GF-D8 (cell line): ENCODE data around the gene ARFGAP1.

ENCODE experiments used
- DNase-seq: peaks from one replicate; lab custom pipeline; 2025; lab: John Stamatoyannopoulos, UW

Gene ARFGAP1

DNA sequence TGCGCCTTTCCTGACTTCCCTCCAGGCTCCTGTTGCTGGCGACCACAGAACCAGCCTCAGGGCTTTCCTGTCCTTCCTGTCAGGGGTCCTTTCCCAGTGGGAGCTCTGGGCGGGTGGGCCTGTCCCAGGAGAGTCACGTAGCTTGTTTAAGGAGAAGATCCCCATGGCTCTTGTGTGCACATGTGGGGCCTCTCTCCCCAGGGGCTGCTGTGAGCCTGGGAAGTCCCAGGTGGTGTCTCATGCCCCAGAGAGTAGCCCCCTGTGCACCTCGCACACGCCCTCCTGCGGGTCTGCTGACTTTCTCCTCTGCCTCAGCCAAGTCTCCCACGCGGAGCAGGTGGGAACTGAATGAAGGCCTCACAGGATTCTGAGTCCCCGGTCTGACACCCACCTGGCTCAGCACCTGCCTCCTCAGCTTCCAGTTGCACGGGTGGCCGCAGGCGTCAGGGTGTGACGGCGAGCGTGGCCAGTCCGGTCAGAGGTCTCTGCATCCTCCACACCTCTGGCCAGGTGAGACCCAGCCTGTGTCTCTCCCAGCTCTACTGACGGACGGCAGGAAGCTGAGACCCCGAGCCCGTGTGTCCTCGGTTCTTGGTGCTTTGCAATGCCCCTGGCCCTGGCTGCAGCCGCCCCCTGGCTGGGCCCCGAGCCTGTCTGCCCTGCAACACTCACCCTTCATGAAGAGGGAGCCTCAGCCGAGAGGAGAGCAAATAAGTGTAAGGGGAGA, 12.7 kb upstream of the ARFGAP1 start:
- DNase-seq, result no peak

DNA sequence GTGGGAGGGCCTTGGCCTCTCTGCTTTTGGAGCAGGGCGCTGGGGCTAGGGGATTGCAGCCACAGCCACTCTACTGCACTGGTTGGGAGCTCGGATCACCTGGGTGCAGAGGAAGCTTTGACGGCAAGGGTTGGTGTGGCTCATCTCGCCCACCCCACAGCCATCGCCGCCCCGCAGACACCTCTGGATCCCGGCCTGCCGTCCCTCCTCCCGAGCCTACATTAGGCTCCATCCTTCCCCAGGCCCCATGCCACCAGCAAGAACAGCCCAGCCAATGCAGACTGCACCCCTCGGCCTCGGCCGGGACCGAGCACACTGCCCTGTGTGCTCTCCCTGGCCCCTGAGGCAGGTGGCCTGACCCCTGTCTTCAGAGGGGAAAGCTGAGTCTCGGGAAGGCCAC, 12.1 kb upstream of the ARFGAP1 start:
- no peak for DNase-seq

DNA sequence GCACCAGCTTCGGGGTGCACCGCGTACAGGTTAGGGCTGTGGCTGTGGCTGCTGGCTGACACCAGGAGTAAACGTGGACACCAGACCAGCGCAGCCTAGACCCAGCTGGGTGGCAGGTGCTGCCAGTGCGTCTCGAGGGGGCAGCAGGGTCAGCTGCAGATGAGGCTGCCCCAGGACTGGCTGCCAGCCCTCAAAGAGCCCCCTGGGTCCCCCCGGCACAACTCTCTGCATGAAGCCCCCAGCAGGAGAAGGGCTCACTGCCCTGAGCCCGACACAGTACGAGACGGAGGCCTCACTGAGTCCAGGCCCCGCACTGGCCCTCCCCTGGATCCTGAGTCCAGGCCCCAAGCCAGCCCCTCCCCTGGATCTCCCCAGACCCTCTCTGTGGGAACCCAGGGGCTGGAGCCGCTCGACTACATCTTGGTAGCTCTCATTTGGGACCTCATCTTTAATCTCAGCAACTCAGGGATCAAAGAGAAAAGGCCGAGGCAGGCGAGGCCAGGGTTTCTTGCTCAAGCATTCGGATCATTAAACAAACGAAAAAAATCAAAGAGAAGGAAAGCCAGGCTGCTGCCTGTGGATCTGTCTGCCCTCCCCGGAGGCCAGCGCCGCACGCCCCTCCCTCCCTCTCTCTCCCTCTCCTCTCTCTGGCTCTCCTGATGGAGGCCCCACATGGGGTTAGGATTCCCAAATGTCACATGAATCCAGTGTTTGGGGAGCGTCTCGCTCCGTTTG, 11.4 kb upstream of the ARFGAP1 start:
- no peak for DNase-seq

DNA sequence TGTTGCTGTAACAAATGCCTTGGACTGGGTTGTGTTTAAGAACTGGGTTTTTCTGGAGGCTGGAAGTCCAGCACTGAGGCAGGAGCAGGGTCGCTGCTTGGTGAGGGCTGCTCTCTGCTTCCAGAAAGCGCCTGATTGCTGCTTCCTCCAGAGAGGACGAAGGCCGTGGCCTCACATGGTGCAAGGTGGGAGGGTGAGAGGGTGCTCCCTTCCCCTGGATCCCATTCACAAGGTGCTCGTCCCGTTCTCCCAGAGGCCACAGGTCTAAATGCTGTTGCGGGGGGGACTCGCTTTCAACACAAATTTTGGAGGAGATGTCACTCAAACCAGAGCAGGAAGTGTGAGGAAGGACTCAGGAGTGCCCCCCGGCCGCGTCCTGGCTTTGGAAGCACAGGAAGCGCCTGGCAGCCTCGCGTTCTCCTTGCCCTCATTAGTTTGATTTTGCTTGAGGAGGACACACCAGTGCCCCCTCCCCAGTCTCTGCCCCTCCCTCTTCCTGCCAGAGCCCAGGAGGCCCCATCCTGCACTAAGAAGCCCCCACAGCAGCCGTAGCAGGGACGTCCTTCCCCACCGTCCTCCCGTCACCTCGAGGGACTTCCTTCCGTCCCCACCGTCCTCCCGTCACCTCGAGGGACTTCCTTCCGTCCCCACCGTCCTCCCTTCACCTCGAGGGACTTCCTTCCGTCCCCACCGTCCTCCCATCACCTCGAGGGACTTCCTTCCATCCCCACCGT, 10.7 kb upstream of the ARFGAP1 start:
- no peak for DNase-seq

DNA sequence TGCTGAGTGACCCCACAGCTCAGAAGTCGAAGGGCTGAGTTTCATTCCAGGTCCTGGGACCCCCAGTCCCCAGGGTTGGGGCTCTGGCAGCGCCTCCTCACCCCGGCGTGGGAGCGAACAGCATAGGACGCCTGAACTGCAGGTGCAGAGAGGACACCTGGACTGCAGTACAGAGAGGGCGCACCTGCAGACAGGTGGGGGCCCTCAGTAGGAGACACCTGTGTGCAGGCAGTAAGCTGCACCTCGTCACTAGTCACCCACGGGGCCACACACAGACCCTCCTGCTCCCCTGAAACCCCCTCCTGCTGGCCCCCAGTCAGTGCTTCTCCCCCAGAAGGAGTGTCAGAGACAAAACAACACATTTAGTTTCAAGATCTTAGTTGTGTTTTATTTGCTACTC, 9.8 kb upstream of the ARFGAP1 start:
- no peak for DNase-seq

DNA sequence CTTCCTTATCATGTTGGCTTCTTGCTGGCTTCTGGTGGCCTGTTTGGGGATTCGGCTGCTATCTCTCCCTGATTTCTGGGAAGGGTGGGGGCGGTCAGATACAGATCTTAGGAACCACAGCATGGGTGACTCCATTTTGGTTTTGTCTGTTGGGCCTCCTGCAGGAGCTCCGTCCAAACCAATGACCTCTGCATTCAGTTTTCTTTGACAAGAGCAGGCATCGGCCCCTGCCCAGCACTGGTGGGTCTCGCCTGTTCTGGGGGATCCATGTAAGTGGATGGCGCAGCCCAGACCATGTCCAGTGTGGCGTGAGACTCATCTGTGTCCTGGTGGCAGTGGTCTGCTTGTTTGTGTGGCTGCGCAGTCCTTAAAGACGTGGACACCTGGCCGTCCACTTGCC, 8.6 kb upstream of the ARFGAP1 start:
- DNase-seq, result no peak

DNA sequence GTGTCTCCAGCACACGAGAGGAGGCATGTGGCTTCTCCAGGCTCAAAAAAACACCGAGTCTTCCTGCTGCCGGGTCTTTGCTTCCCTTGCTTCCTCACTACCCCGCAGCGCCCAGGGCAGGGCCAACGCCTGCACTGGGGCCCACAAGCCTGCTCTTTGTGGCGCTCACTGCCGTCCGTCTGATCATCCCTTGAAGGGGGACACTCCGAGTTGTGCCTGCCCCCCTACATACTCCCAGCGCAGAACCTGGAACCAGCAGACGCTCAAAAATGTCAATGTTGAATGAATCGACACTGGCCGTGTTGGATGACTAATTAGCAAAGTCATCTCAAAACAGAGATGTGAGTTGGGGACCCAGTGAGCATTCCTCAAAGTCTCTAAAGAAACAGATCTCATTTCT, 8.1 kb upstream of the ARFGAP1 start:
- no peak for DNase-seq

DNA sequence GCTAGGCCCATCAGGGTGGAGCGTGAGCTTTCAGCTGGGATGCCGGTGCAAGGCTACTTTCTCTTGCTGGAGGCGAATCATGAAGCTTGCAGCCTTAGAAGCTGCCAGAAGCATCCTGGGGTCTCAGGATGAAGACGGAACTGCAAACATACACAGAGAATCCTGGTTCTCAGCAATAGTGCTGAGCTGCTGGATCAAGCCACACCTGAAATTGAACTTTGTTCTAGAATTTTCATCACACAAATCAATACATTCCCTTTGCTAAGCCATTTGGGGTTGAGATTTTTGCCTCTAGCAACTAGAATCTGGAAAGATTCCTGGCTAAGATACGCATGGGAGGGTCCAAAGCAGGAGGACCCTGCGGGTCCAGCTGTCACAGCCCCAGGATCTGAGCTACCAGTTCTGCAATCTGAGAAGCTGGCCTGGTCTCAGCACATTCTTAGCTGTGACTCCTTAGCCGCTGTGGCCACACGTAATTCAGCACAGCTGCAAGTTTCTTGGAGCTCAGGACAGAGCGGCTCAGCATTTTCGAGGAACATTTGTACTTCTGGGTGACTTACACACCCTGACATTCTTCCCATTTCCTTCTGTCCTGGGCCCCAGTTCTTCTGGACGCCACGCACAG, 6.6 kb upstream of the ARFGAP1 start:
- DNase-seq, result no peak

DNA sequence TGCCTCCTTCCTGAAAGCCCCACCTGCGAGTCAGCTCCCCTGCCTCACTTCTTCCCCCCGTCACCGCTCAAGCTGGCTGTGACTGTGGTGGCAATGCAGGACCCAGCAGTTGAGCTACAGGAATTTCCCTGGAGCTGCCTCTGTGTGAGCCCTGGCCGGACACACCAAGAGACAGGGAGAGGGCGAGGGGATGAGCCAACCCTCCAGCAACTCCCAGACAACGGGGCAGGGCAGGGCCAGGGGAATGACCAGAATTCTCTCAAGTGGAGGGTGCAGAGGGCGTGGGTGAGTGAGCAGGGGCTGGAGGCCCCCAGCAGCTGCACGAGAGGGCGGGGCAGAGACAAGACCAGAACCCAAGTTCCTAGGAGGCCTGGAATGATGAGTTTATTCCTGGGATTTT, 4.9 kb upstream of the ARFGAP1 start:
- DNase-seq, result no peak

DNA sequence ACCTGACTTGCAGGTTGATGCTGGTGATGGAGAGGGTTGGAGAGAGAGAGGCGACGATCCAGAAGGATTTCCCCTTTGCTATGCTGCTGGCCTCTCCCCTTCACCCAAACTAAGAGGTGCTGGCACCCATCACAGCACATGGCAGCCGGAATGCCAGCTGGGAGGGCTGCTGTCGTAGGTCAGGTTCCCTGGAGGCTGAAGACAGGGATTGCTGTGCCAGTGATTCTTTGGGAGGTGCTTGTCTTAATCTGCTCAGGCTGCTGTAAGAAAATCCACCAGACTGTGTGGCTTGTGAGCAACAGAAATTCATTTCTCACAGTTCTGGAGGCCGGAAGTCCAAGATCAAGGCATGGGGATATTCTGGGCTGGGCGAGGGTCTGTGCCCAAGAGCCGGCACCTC, 4.4 kb upstream of the ARFGAP1 start:
- no peak for DNase-seq

DNA sequence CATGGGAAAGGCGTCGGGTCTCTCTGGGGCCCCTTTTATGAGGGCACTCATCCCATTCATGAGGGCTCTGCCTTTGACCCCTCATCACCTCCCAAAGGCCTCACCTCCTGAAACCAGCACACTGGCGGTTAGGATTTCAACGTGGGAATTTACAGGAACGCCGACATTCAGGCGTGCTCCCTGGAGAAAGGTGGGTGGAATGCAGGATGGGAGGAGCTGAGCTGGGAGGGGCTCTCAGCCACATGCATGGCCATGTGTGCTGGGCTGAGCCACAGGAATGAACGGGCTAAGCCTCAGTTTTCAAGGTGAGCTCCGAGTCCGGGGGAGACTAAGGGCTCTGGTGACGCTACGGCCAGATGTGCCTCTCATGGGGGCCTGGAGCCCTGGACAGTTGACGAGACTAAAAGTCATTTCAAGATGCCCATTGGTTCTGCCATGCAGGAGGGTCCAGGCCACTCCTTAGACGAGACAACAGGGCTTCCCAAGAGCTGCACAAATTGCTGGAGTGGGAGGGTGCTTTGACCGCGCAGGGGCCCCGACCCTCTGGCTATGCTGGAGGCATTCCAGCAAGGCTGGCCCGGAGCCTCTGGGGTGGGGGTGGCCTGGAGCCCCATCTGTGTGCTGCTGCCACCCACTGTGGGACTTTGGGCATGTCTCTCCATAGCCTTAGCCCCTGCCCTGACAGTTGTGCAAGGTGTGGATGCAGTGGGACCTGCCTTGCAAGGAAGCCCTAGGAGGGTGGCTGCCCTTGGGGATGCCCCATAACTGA, 3.8 kb upstream of the ARFGAP1 start:
- no peak for DNase-seq

DNA sequence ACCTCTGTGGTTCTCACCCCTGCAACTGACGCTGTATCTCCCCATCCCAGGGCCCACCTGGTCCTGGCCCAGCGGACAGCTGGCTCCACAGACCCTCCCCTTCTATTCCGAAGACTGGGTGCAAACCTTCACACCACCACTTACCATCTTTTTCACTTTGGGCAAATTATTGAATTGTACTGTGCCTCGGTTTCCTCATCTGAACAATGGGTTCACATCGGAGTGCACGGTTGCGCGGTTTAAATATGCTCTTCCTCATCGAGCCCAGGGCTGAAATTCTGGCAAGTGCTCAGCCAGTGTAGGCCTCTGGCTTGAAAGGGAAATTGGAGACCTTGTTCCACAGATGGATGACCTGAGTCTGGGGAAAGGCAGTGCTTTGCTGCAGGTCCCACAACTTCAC, 2.9 kb upstream of the ARFGAP1 start:
- no peak for DNase-seq

DNA sequence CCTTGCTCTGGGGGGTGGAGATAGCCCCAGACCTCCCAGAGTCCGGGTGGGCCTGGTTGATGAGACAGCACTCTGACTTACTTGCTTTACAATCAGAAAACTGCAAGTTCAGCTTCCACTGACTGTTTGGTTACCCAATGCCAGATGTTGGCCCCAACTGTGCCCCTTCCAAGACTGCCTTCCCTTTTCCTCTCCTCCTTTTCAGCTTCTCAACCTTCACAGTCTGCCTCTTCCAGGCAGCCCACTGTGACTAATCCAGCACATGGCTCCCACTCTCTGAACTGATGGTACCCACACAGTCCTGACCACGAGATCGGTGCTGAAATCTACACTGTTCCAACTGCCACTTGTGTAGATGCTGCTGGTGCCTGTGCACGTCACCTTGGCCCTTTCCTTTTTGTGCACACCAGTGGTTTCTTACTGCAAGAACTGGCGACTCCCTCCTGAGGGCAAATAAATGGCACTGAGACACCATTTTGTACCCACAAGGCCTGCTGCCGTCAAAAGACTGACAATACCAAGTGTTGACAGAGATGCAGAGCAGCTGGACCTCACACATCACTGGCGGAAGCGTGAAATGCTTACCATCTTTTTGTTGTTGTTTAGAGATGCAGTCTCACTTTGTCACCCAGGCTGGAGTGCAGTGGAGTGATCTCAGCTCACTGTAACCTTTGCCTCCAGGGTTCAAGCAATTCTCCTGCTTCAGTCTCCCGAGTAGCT, 1.8 kb upstream of the ARFGAP1 start:
- DNase-seq, result no peak

DNA sequence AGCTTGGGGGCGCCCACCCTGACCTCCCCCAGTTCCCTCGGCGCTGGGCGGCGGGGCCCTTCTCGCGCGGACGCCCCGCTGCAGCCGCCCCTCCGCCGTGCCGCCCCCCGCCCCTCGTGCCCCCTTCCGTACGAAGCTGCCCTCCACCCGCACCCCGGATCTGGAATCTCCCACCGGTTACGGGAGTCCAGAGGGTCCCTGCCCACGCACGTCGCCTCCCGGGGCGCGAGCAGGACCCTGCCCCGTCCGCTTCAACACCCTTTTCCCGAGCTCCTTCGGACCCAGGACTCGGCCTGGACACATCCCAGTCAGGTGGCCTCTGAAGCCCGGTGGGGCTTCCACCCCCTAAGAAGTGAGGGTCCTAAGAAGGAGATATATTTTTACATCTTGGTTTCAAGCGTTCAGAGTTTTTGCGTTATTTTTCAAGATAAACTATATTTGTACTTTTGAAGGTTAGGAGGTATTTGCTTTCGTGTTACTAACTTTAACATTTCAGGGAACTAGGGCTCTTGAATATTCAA, 506 bp downstream of the ARFGAP1 start:
- no peak for DNase-seq

DNA sequence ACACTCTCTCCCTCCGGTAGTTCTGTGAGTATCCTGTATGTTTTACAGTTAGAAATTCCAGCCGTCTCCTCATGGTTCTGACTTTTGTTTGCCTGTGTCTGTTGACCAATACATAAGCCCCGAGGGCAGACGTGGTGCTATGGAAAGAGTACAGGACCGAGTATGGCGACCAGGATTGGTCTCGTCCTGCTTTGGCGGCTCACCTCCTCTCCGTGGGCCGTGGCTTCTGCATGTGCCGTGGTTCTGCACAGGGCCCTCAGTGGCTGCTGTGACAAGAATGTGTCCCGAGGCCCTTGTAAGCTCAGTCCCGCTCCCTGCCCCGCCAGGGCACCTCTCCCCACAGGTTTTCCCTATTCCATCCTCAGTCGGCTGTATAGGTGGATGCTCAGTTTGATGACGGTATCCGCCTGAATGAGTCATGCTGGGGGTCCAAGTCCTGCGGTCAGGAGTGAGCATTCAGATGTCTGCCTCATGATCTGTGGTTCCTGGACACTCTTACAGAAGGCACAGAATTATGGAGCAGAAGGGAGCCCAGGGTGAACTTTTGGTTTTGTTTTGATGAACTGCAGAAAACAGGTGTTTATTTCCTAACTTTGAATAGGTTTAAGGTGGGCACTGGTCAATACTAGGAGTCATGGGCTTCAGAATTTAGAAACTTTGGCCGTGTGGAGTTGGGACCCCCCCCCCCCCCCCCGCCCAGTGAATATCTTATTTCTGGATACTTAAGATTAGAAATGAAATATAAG, 1.2 kb downstream of the ARFGAP1 start:
- DNase-seq, result no peak

DNA sequence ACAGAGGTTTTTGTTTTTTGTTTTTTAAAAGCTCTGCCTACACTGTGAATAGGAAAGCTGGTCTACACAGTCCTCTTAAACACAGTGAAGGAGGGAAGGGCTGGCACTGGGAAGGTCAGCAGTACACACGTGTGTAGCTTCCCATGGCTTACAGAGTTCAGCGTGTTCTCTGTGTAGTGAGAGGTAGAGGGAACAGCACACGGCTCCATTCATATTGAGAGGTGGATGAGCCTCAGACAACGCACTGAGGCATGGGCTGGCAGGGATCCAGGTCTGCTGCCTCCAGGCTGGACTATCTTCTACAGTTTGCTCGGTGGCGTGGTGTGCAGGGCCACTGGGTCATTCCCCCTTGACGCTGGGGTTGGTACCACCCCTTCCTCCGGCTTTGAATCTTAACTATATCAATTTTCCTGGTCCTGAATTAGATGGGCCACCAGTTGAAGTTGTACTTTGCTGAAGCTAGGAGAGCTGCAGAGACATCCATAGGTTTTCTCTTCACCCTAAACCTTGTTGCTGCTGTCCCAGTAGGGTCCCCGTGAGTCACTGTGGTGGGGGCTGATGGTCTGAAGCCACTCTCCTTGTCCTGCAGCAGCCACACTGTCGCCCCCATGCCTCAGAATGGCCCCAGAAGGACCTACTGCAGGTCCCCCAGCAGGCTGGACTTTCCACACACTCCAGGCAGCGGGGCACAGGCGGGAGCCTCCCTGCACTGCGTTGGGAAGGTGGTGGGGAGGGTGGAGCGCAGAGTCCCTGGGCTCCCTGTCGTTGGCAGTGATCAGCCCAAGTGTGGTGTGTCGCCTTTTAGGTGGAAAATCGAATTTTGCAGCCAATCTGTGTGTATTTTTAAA, 2.0 kb downstream of the ARFGAP1 start:
- no peak for DNase-seq

DNA sequence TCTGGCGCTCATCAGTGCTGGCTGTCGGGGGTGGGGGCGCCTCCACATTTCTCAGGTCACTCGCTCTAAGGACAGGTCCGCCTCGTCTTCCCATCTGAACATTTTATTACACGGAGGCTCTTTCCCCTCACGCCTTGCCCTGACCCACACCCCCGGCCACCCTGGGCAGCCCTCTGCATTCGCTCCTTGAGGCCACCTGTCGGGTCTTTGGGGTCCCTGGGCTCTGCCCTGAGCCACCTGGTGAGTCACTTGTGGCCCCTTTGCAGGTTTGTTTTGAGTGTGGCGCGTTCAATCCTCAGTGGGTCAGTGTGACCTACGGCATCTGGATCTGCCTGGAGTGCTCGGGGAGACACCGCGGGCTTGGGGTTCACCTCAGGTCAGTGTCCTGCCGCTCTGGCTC, 3.2 kb downstream of the ARFGAP1 start:
- no peak for DNase-seq

DNA sequence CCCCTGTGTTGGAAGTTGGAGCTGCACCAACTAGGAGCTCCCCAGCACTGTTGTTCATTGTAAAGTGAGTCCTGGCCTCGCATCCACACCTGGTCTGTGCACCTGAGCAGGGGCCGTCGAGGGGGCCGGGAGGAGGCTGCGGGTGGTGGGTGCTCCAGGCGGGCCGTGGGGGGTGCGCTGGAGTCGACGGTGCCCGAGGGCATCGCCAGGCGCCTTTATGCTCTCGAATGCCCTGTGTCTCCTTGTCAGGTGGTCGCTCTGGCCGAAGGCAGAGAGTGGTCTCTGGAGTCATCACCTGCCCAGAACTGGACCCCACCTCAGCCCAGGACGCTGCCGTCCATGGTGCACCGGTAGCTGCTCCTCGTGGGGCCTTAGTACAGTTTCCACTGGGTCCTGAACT, 4.3 kb downstream of the ARFGAP1 start:
- no peak for DNase-seq
